Measurements from ENCODE around the gene ST3GAL2.
"Not testable (repeated sequence)": the region's sequence is repeated elsewhere in the genome, so short reads cannot be mapped to it uniquely, and the experiment has no call there.

ST3GAL2 gene

DNA sequence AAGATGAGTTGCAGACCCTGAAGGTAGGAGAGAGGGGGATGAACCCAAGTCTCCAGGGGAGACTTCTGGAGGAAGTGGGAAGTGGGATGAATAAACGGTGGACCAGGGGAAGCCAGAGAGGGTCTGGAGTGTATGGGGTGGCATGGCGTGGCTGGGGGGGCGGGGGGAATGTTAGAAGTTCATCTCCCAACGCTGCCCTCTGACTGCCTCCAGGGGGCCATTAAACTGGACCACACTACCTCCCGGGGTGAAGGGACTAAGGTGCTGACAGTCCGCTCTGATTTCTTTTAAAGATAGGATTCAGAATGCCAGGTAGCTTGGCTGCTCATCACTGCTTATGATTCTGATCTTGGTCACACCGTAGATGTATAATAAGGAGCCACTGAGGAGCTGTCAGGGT is 21.2 kb downstream of the ST3GAL2 start:
- DNase-seq (ENCODE audit: low spot score): no peak

DNA sequence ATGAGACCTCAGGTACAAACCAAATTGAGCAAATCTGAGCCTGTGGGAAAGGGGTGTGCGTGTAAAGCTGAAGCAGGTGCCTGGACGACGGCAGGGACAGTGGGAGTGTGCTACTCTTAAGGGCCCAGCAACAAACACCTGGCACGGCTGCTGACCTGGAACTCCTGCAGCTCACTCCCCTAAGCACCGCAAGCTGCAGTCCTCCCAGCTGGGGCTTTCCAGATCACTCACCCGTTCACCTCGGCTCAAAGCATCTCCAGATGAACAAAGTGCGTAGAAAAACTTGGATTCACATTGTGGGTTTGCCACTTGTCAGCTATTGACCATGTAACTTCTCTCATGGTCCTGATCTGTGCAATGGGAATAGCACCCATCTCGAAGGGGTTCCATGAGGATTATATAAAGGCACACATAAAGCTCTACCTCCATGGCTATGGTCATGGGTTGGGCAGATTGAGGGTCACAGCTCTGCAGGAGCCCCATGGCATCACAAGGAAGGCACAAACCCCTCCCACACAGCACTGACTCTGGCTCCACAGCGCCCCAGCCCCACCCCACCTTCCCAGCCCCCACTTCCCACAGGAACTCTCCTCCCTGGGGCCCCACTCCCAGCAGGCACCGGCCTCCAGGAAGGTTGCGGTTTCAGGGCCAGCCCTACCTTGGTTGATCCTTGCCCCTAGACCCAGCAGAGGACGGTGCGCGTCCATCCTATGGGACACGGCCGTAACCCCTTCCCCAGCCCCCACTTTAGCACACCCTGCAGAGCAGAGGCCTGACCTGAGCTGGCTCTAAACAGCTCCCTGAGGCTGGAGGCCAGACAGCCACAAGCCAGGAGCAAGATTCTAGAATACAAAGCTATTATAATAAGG is 21.9 kb downstream of the ST3GAL2 start:
- no peak for DNase-seq (ENCODE audit: low spot score)

DNA sequence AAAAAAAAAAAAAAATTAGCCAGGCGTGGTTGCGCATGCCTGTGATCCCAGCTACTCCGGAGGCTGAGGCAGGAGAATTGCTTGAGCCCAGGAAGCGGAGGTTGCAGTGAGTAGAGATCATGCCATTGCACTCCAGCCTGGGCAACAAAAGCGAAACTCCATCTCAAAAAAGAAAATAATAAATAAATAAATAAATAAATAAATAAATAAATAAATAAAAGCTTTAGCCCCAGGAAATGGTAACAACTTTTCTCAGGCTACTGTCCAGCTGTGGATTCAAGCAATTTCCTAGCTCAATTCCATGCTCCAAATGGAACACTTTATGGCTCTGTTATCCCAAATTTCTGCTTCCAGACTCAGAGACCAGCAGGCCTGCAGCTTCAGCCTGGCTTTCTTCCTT is 25.3 kb downstream of the ST3GAL2 start:
- not testable (repeated sequence) for DNase-seq (ENCODE audit: low spot score)

DNA sequence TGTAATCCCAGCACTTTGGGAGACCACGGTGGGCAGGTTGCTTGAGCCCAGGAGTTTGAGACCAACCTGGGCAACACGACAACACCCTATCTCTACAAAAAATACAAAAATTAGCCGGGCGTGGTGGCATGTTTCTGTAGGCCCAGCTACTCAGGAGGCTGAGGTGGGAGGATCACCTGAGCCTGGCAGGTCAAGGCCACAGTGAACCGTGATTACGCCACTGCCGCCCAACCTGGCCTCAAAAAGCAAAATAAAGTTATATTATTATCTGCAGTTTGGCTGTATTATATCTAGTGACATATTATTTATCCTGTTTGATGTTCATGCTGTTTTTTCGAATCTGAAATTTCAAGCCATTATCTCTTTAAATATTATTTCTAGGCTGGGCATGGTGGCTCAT is 26.5 kb downstream of the ST3GAL2 start:
- no peak for DNase-seq (ENCODE audit: low spot score)

DNA sequence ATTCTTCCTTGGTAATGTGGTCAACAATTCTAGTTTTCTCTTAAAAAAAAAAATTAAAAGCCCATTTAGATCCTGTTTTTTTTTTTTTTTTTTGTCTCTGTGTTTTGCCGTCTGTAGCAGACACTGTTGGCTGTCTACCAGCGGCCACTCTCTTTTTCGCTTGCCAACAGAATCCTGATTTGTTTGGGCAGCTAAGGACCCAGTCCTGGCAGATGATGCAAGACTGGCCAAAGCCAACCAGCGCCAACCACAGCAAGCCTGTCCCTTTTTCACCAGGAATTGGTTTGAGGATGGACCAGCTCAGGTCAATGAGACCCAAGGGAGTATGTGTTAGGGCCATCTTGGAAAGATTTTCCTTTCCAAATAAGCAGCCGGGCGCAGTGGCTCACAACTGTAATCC is 28.2 kb downstream of the ST3GAL2 start:
- peak; percentile 58 for DNase-seq (ENCODE audit: low spot score)

DNA sequence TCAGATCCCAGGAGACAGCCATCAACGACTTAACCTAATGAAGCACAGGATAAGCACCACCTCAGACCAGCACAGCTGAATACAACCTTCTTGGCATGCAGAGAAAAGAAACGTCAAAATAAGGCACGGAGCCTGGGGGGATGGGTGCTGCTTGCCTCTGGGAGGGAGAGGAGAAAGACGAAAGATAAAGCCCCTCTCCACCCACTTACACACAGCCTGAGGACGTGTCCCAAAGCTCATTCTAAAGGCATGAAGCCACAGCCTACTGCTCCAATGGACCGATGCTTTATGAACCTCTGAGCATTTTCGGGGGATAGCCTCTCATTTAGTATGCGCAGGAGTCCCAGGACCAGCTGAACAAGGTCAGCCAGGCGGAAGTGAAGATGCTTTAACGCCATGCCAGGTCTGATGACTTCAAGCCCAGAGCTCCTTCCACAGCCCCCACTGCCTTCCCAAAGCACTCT is 31.1 kb downstream of the ST3GAL2 start:
- DNase-seq (ENCODE audit: low spot score): no peak

DNA sequence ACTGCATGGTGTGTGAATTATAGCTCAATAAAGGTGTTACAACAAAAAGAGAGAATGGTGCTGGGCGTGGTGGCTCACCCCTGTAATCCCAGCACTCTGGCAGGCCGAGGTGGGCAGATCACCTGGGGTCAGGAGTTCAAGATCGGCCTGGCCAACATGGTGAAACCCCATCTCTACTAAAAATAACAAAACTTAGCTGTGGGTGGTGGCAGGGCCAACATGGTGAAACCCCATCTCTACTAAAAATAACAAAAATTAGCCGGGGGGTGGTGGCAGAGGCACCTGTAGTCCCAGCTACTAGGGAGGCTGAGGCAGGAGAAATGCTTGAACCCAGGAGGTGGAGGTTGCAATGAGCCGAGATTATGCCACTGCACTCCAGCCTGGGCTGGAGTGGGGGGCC is 32.8 kb downstream of the ST3GAL2 start:
- DNase-seq (ENCODE audit: low spot score): not testable (repeated sequence)

DNA sequence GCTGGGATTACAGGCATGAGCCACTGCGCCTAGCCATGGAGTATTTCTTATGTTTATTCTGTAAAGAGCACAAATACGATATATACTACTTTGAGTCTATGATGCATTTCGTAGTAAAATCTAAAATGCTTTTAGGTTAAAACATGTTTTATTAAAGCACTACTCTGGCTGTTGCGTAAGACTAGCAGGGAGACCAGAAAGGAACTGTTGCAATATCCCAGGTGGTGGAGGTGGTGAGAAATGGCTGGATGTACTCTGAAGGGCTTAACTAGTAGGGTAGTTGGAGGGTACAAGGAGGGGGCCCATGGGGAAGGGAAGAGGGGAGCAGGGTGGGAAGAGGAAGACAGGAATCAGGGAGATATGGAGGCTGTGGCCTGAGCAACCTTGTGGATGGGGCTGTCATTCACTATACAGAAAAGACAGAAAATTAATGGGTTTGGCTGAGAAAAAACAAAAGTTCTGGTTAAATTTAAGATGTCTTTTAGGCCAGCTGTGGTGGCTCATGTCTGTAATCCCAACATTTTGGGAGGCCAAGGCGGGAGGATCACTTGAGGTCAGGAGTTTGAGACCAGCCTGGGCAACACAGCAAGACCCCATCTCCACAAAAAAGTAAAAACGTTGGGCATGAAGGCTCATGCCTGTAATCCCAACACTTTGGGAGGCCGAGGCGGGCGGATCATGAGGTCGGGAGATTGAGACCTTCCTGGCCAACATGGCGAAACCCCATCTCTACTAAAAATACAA is 35.8 kb downstream of the ST3GAL2 start:
- DNase-seq (ENCODE audit: low spot score): no peak

DNA sequence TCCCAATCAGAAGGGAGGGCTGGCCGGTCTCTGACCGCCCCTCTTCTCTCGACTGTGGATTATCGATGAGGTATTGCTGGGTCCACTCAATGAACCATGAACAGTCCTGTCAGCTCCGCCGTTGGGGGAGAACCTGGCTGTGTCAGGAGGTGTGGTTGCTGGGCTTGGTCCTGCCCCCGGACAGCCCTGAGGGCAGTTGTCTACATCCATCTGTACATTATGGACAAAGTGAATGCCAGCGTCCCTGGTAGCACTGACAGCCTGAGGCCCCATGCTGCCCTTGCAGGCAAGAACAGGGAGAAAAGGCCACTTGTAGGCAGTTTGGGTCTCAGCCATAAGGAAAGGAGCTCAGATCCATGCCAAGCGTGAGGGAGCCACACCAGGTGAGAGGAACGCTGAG is 38.9 kb downstream of the ST3GAL2 start:
- DNase-seq (ENCODE audit: low spot score): no peak

DNA sequence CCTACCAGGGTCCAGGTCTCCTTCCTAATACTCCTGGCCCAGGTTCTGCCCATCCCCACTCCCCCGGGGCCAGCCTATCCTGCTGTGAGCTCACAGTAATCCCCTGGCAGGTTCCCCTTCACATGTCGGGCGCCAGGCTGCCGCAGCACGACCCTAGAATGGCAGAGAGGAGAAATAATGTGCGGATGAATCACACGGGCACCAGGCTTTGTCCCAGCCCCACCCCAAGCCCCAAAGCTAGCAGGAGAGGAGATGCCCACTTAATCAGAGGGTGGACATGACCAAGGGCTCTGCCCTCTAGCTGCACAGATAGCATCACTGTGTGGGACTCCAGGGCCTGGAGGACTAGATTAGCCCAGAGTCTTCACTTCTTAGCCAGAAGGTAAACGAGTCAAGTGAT is 39.5 kb downstream of the ST3GAL2 start:
- DNase-seq (ENCODE audit: low spot score): no peak

DNA sequence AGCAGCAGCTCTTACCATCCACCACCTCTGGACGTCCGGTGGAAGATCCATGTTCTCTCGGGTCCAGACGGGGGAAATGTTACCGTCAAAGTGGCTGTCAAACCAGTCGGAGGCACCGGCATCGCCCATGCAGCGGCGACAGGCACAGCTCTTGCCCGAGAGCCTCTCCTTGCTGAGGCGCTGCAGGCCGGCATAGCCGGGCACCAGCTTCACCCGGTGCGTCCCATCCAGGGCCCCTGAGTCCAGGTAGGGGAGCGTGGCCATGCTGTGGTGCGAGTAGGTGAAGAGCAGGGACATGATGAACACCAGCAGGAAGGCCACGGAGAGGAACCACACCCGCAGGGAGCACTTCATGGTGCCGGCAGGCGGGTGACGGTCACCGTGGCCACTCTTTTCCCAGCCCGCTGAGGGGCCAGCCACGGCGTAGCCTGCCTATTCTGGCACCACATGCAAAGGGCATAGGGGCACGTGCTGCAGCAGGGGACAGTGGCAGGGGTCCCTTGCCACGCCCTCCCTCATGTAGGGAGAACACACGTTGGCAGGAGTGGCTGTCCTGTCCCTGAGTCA is 40.6 kb downstream of the ST3GAL2 start:
- no peak for DNase-seq (ENCODE audit: low spot score)

DNA sequence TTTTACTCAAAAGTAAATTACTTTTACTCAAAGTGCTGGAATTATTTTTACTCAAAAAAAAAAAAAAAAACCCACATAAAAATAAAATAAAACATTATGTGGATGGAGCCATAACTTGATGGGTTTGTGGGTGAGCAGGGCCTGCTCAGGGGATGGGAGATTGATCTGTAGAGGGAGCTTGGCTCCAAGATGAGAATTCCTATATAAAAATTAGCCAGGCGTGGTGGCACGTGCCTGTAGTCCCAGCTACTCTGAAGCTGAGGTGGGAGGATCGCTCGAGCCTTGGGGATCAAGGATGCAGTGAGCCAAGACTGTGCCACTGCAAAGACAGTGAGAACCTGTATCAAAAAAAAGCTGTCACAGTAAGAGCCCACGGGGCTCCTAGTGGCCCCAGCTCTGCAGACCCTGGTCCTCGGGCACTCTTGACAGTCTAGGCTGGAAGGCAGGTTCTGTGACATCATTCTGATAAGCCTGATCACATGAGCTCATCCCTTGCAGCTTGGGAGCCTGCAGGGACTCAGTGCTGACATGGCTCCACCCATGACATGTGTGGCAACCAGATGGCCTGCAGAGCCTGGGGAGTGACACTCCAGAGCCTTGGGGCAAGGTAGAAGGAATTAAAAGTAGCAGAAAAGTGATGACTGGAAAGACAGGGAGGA is 42.5 kb downstream of the ST3GAL2 start:
- DNase-seq (ENCODE audit: low spot score): no peak

DNA sequence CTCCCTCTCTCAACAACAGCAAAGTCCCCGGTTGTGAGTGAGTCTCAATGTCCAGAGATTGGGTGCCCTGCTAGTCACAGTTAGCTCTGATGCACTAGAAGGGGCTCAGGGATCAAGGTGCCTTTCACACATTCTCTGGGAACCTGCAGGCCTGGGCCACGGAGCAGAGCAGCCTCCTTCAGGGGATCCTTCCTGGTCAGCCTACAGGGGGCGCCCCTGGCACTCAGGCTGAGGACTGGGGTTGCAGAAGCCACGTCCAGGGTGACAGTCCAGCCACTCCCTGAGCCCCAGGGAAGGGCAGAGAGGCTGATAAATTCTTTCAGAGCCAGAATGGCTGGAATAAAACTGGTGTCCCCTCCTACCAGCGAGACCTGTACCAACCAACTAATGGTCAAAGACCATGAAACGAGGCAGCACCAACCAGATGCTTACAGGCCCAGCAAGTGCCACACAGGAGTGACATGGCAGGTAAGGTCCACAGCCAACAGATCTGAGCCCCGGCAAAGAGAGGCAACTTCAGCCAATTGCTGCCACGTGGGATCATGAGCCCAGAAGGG is 43.5 kb downstream of the ST3GAL2 start:
- DNase-seq (ENCODE audit: low spot score): peak; percentile 38

DNA sequence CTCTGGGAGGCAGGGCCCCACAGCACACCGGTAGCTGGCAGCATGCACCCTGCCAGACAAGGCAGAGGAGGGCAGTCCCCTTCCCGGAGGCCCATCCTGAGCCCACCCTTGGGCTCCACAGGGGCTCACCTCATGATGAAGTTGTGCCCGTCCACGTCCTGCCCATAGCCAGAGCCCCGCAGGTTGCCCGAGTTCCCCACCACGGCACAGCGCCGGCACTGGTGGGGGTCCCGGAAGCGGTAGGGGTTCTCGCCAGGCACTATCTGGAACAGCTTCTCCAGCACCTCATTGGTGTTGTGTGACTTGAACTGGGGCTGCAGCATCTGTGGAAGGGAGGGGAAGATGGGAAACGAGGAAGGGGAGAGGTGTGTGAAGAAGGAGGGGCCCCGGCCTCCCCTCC is 44.0 kb downstream of the ST3GAL2 start:
- no peak for DNase-seq (ENCODE audit: low spot score)

DNA sequence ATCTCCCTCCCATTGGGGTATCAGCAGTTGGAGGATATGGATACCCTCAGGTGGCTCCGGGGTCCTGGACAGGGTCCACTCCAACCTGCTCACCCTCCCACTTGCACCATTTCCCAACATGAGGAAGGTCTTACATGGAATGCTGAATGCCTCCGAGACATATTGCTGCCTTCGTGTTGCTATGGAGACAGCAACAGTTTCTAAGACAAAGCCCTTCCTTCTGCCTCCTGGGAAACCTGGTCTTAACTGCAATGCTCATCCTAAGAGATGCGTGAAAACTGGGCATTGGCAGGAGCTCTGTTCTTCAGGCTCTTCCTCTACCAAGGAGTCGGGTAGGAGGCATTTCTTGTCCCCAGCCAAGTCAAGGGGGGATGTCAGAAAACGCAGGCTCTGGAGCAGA is 45.2 kb downstream of the ST3GAL2 start:
- no peak for DNase-seq (ENCODE audit: low spot score)

DNA sequence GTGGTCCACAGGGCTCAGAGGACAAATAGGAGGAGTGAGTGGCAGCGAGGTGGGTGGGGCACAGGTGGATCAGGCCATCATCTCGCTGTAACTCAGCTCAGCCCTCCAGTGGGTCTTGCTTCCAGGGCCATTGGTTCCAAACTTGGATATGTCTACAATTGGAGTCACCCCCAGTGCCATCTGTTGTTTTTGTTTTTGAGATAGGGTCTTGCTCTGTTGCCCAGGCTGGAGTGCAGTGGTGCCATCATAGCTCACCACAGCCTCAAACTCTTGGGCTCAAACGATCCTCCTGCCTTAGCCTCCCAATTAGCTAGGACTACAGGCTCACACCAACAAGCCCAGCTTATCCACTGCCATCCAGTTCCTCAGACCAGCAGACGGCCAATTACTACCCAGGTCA is 46.3 kb downstream of the ST3GAL2 start:
- no peak for DNase-seq (ENCODE audit: low spot score)

DNA sequence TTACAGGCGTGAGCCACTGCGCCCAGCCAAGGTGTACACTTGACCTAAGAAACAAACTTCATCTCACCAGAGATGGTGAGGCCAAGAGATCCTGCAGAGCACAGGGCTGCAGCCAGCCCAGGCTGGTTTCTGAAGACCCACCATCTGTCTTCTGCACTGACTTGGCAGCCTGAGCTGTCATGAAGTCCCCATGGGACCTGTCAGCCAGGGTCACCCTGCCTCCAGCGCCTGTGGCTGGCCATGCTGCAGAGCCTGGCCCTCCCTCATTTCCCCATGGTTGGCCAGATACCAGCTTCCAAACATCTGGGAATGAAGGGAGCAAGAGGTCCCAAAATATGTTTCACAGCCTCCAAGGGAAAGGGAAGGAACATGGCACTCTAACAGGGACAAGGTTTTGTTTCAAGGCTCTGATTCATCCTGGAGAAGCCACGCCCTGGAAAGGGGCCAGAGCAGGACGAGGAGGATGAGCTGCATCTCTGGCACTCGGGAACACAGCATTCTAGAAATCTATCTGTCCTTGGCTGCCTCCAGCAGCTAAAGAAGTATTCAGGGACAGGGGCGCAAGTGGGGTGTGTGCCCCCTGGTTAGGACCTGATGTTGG is 46.9 kb downstream of the ST3GAL2 start:
- no peak for DNase-seq (ENCODE audit: low spot score)

DNA sequence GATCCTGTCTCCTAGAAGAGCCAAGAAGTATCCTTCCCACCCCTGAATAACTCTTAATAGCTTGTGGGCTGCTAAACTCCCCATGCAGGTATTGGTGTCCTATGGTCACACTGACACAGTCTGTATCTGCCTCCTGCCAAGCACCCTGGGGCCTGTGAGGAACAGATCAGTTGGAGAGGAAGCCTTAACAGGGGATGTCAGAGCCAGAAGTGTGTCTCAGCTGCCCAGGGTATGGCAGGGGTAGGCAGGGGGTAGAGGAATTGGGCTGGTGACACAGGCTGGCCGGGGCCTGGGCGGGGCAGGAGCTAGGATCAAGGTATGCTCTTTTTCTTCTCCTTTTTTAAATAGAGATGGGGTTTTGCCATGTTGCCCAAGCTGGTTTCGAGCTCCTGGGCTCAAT is 47.5 kb downstream of the ST3GAL2 start:
- DNase-seq (ENCODE audit: low spot score): no peak

DNA sequence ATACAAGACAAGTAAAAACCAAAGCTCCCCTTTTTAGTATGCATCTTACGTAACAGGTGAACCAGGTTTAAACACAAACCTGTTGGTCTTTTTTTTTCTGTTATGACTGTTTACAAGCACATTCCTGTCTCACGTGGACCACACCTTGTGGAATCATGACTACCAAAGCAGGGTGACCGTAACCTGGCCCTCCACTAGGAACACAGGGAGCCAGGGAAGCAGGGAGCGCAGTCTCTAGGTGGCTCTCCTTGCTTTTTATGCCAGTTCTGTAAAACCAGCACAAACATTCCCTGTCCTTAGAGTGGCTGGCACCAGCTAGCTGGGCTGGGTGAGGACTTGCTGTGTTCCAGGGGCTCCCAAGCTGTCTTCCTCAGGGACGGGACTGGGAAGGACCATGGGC is 48.1 kb downstream of the ST3GAL2 start:
- no peak for DNase-seq (ENCODE audit: low spot score)

DNA sequence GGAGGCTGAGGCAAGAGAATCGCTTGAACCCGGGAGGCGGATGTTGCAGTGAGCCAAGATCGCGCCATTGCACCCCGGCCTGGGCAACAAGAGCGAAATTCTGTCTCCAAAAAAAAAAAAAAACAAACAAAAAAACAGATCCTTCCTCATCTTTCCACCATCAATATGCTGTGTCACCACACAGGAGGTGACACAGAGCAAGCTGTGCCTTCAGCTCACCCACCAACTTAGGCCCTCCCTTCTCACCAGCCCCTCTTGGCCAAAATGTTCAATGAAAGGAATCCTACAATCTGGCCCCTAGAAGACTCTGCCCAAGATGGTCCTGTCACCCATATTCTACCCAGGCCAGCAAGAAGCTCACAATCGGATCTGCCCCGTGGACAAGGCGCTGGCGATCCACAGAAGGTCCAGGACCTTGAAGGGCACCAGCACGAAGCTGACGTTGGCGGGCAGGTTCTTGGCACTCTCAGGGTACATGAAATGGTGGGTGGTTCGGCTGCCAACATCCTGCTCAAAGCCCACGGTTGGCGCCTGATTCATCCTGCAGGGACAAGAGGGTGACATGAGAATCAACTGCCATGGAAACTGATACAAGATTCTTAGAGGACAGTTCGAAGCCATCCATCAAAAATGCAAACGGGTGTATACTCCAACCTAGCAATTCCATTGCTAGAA is 50.8 kb downstream of the ST3GAL2 start:
- DNase-seq (ENCODE audit: low spot score): no peak
